Upper lobe of left lung (tissue), 6 donors: ENCODE results near the gene DLGAP4. TPM values are rescaled to one million over a fixed set of nuclear protein-coding genes. Genes with fewer than 3 reads are reported as not detected.

Experiments used
- ATAC-seq, 2 donors: fragments of 200-7000 bp; cut with Tn5 transposase; one replicate each; pipeline ENCODE4 v1.9.1; 2022; ENCODE audit warnings: mild to moderate bottlenecking in 2 of 2, moderate library complexity in 2 of 2; ENCODE audit not compliant: low FRiP score in 2 of 2
- DNase-seq, 2 donors: peaks; one replicate each; pipeline ENCODE4 v3.0.0-alpha.2; 2019 to 2020
- H3K27ac ChIP-seq, 4 donors: fragments of 200-600 bp; sonication (generic); one replicate each; pipeline ENCODE4 v1.5.1; 2016 to 2019
- H3K27me3 ChIP-seq, 4 donors: fragments of 200-600 bp; sonication (generic); one replicate each; pipeline ENCODE4 v1.5.1; 2017 to 2019
- H3K36me3 ChIP-seq, 4 donors: fragments of 200-600 bp; sonication (generic); one replicate each; pipeline ENCODE4 v1.5.1; 2016 to 2019
- H3K4me1 ChIP-seq, 4 donors: fragments of 200-600 bp; sonication (generic); one replicate each; pipeline ENCODE4 v1.5.1; 2018 to 2019
- H3K4me3 ChIP-seq, 4 donors: fragments of 200-600 bp; sonication (generic); one replicate each; pipeline ENCODE4 v1.5.1; 2017 to 2019; ENCODE audit warnings: mild to moderate bottlenecking in 2 of 4, moderate library complexity in 1 of 4
- H3K9me3 ChIP-seq, 4 donors: fragments of 200-600 bp; sonication (generic); one replicate each; pipeline ENCODE4 v1.5.1; 2018 to 2019
- EP300 ChIP-seq, 4 donors: sonication (generic); formaldehyde crosslinking; IDR thresholded peaks; one replicate each; pipeline ENCODE4 v1.5.1; 2017; ENCODE audit warnings: antibody characterized with exemption in 4 of 4, control low read depth in 2 of 4
- POLR2A ChIP-seq, 4 donors: fragments of 450-650 bp; IDR thresholded peaks; one replicate each; pipeline ENCODE4 v1.5.1; 2016 to 2017; ENCODE audit warnings: antibody characterized with exemption in 4 of 4, mild to moderate bottlenecking in 2 of 4
- POLR2AphosphoS5 ChIP-seq, 2 donors: sonication (generic); formaldehyde crosslinking; IDR thresholded peaks; one replicate each; pipeline ENCODE4 v1.5.1; 2017; ENCODE audit warnings: antibody characterized with exemption in 2 of 2
- WGBS, 2 donors: methylation state at CpG; one replicate each; pipeline ENCODE4 v1.1.5; 2017 to 2018; 5-methylcytosine and 5-hydroxymethylcytosine counted together
- total RNA-seq, 6 donors: library from RNA; depleted of rRNA in 4 of 6; stranded (reverse); fragments of >200 nt in 4 of 6; gene quantifications; one replicate each; pipeline versions ENCODE4 v1.1.0 to v1.2.1, GENCODE V29; 2016 to 2021
- TF ChIP-seq, protein P1 (sequence below), 6 experiments: fragments of 450-650 bp in 4 of 6; fragments of 200-600 bp in 2 of 6; sonication (generic) in 2 of 6; IDR thresholded peaks; one replicate each; pipeline ENCODE4 v1.5.1; 2016 to 2019; ENCODE audit warnings: antibody characterized with exemption in 6 of 6
- donor health status: DM: no; HTN: no; CAD: no; lungs with moderate emphysema.
- donor health status: DM: no; HTN: yes; CAD: no; lungs with severe emphysema.

Gene DLGAP4
- total RNA-seq, 6 donors from 2014 or later, result 31.5 to 92.0 (median 49.9) TPM

DNA sequence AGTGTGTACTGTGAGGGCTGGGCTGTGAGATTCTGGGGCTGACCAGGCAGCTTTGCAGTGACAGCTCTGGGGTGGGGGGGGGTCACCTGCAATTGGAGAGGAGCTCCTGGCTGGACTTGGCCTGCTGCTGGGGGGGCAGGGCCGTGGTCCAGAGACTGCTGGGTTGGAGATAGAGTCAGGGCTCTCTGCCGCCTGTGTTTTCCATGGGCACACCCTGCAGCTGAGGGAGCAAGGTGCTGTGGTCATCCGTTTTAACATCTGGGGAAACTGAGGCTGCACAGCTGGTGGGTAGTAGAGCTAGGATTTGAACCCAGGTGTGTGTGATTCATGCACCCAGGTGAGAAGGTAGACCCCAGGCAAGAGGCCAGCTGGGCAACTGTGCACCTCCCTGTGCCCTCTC lies 7.3 kb downstream of the DLGAP4 start:
- ATAC-seq, result no peak
- Histone ChIP-seq H3K27ac (no peak overlapping the region), H3K9me3 (no peaks in the 10 kb centered on the region), H3K36me3 (no peaks in the 10 kb centered on the region), H3K27me3 (no peaks in the 10 kb centered on the region), H3K4me1 (no peaks in the 10 kb centered on the region), H3K4me3 (no peak overlapping the region)
- WGBS, 2 donors, result 80% methylated on average over 3 of the region's 3 CpGs; no CpG with 5 or more reads in 1 of the 2 donors
- no peak for TF ChIP-seq POLR2AphosphoS5 (IDR thresholded peaks at IDR 0.05)
- peak in 1 of 2 donors; percentile 12 for DNase-seq

DNA sequence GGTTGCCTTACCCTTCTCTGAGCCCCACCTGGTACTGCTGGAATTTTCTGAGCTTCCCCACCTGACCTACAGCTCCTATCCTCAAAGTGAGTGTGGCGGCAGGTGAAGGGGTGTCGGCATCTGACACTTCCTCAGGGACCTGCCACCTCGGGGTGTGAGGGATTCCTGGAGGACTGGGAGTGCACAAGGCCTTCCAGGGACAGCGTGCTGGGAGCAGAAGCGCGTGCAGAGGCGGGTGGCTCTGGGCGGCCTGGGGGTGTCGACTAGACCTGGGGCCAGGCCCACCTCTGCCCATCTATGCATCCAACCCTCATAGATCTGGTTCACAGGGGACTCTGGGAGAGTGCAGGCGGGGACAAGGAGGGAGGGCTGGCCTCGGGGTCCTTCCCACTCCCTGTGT lies 7.8 kb downstream of the DLGAP4 start:
- H3K4me3 ChIP-seq, result no peak overlapping the region
- H3K36me3 ChIP-seq, result no peaks in the 10 kb centered on the region
- DNase-seq (peak in 1 of 2 donors; percentile 10), ATAC-seq (no peak)
- no peaks in the 10 kb centered on the region for H3K27me3 ChIP-seq
- 71 to 81% methylated on average over 10 of the region's 11 CpGs for WGBS, 2 donors
- H3K4me1 ChIP-seq, result no peaks in the 10 kb centered on the region
- H3K27ac ChIP-seq, result no peak overlapping the region
- H3K9me3 ChIP-seq, result no peaks in the 10 kb centered on the region
- TF ChIP-seq POLR2A (IDR thresholded peaks at IDR 0.05) (no peak), POLR2AphosphoS5 (IDR thresholded peaks at IDR 0.05) (no peak), EP300 (IDR thresholded peaks at IDR 0.05) (no peak)
- TF ChIP-seq, protein P1, sequence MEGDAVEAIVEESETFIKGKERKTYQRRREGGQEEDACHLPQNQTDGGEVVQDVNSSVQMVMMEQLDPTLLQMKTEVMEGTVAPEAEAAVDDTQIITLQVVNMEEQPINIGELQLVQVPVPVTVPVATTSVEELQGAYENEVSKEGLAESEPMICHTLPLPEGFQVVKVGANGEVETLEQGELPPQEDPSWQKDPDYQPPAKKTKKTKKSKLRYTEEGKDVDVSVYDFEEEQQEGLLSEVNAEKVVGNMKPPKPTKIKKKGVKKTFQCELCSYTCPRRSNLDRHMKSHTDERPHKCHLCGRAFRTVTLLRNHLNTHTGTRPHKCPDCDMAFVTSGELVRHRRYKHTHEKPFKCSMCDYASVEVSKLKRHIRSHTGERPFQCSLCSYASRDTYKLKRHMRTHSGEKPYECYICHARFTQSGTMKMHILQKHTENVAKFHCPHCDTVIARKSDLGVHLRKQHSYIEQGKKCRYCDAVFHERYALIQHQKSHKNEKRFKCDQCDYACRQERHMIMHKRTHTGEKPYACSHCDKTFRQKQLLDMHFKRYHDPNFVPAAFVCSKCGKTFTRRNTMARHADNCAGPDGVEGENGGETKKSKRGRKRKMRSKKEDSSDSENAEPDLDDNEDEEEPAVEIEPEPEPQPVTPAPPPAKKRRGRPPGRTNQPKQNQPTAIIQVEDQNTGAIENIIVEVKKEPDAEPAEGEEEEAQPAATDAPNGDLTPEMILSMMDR (IDR thresholded peaks at IDR 0.05), result no peak

DNA sequence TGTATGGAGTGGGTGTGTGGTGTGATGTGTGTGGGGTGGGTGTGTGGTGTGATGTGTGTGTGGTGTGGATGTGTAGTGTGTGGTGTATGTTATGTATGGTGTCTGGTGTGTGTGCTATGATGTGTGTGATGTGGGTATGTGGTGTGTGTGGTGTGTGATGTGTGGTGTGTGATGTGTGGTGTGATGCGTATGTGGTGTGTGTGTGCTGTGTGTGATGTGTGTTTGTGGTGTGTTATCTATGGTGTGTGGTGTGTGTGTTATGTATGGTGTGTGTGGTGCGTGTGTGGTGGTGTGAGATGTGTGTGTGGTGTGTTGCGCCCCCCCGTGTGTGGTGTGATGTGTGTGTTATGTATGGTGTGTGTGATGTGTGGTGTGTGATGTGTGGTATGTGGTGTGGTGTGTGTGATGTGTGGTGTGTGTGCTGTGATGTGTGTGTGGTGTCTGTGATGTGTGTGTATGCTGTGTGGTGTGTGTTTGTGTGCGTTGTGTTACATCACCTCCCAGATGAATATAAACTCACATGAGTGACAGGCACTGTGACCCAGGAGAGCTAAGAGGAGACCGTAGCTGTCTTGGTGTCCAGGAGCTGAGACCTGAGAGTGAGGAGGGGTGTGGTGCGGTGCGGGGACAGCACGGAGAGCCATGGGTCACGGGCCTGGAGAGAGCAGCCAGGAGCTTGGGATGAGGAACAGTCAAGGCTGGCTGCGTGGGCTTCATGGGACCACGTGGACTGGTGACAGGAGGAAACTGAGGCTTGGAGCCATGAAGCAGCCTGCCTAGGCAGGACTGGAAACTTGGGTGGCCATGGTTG lies 8.8 kb downstream of the DLGAP4 start:
- Histone ChIP-seq H3K4me3 (no peak overlapping the region), H3K36me3 (no peaks in the 10 kb centered on the region), H3K27ac (no peak overlapping the region), H3K4me1 (no peaks in the 10 kb centered on the region), H3K27me3 (no peaks in the 10 kb centered on the region), H3K9me3 (no peaks in the 10 kb centered on the region)
- ATAC-seq (no peak), DNase-seq (peak in 1 of 2 donors; percentile 12)
- WGBS, 2 donors, result 57 to 58% methylated on average over 11 of the region's 12 CpGs
- no peak for TF ChIP-seq EP300 (IDR thresholded peaks at IDR 0.05)
- TF ChIP-seq POLR2AphosphoS5 (IDR thresholded peaks at IDR 0.05), result no peak
- no peak for TF ChIP-seq POLR2A (IDR thresholded peaks at IDR 0.05)
- TF ChIP-seq, protein P1 (IDR thresholded peaks at IDR 0.05), result no peak

DNA sequence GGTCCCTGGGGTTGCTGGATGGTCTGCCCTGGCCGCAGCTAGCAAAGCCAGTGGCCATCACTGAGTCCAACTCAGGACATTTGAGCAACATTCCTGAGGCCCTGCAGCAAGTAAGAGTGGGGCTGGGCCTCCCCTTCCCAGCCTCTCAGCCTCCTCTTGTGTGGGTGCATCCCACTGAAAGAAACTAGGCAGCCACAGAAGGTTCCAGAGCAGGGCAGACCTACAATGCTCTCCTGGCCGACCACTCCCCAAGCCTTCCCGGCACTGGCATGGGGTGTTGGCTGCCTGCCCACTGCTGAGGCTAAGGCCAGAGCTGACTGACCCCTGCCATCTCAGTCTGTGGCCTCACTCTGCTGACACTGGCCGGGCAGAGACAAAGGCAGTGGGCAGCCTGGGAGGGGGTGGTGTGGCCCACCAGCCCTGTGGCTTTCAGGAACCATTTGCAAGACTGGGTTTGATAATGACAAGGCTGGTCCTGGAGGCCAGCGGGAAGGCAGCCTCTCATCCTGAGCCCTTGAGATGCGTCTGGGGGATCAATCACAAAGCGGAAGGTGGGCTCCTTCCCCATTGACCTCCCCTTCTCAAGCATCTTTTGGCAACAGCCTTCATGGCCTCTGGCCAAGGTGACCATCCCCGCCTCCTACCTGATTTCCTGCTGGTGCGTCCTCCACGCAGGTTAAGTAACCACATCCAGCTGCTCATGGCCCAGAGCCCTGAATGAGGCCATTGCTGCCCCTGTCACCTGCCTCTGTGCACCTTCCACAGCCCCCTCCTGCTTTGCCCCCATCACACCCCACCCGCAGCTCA lies 9.6 kb downstream of the DLGAP4 start:
- no peaks in the 10 kb centered on the region for H3K27me3 ChIP-seq
- DNase-seq (no peak), ATAC-seq (no peak)
- 40 to 52% methylated on average over 5 to 10 of the region's 11 CpGs for WGBS, 2 donors
- no peak overlapping the region for H3K27ac ChIP-seq
- no peak overlapping the region for H3K4me3 ChIP-seq
- TF ChIP-seq POLR2AphosphoS5 (IDR thresholded peaks at IDR 0.05) (no peak), EP300 (IDR thresholded peaks at IDR 0.05) (no peak), POLR2A (IDR thresholded peaks at IDR 0.05) (no peak)
- TF ChIP-seq, protein P1 (IDR thresholded peaks at IDR 0.05), result no peak
- H3K4me1 ChIP-seq, result no peaks in the 10 kb centered on the region
- H3K9me3 ChIP-seq, result no peaks in the 10 kb centered on the region
- no peaks in the 10 kb centered on the region for H3K36me3 ChIP-seq

DNA sequence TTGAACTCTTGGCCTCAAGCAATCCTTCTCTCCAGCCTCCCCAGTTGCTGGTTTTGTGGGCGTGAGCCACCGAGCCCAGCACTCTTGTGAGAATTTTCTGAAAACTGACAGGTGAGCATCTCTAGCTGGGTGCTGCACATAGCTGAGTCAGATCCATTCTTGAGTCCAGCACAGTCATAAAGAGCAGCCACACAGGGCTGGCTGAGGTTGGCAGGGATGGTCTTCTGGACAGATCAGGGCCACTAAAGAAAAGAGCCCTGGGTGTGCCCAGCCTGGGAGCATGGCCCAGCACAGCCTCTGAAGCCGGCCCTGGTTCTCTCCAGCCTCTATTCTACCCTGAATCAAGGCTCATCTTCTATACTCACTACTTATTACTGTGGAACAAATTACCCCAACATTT lies 11.5 kb downstream of the DLGAP4 start:
- ATAC-seq, result no peak

More for the DNA sequence above, 11.5 kb downstream of the DLGAP4 start:
- Histone ChIP-seq H3K4me3 (no peak overlapping the region), H3K27ac (no peak overlapping the region), H3K9me3 (no peaks in the 10 kb centered on the region), H3K36me3 (no peaks in the 10 kb centered on the region), H3K4me1 (no peaks in the 10 kb centered on the region), H3K27me3 (no peaks in the 10 kb centered on the region)
- no peak for DNase-seq
- TF ChIP-seq POLR2AphosphoS5 (IDR thresholded peaks at IDR 0.05), result no peak
- TF ChIP-seq, protein P1 (IDR thresholded peaks at IDR 0.05), result no peak
- TF ChIP-seq EP300 (IDR thresholded peaks at IDR 0.05), result no peak
- TF ChIP-seq POLR2A (IDR thresholded peaks at IDR 0.05), result no peak
- WGBS, 2 donors, result 90 to 91% methylated on average over 3 of the region's 3 CpGs
